Fibroblast of the conjunctiva (primary cell): Measurements from ENCODE around the gene IL15RA.
"Not testable (repeated sequence)": the region's sequence is repeated elsewhere in the genome, so short reads cannot be mapped to it uniquely, and the experiment has no call there.

Experiments used
- DNase-seq: peaks from one replicate; pipeline ENCODE4 v3.0.0-alpha.2; 2010; ENCODE audit warnings: low read depth

IL15RA gene

GRCh38 chr10:6005856-6006395 is 28.6 kb upstream of the IL15RA start:
- DNase-seq = no peak

DNA sequence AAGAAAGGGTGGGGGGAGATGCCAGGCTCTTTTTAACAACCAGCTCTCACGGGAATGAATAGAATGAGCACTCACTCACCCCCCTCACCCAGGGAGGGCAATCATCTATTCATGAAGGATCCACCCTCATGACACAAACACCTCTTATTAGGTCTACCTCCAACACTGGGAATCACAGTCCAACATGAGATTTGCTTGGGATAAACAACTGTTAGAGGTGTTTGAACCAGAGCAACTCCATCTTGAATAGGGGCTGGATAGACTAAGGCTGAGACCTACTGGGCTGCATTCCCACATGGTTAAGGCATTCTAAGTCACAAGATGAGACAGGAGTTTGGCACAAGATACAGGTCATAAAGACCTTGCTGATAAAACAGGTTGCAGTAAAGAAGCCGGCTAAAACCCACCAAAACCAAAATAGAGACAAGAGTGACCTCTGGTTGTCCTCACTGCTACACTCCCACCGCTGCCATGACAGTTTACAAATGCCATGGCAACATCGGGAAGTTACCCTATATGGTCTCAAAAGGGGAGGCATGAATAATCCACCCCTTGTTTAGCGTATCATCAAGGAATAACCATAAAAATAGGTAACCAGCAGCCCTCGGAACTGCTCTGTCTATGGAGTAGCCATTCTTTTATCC is 27.9 kb upstream of the IL15RA start:
- DNase-seq = not testable (repeated sequence)

DNA sequence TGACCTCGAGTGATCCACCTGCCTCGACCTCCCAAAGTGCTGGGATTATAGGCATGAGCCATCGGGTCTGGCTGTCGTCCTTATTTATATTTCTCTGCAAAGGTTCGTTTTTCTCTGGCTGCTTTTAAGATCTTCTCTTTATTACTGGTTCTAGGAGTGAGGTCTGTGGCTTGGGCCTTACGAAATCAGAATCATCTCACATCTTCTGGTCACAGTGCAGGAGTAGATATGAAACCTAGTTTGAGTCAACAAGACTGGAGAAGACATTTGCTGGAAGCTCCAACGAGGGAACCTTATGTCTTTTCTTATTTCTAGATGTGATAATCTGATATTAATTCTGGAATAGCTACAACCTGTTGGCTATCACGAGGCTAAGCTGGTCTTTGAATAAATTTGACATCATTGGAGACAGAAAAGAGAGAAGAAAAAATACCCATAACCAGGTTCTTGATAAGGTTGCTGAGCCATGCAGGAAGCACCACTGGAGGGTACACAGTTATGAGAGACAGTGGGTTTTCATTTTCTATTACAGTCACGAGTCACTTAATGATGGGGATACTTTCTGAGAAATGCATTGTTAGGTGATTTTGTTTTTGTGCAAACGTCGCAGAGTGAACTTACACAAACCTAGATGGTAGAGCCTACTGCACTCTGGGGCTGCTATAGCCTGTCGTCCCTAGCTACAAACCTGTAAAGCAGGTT is 25.6 kb upstream of the IL15RA start:
- DNase-seq = no peak

DNA sequence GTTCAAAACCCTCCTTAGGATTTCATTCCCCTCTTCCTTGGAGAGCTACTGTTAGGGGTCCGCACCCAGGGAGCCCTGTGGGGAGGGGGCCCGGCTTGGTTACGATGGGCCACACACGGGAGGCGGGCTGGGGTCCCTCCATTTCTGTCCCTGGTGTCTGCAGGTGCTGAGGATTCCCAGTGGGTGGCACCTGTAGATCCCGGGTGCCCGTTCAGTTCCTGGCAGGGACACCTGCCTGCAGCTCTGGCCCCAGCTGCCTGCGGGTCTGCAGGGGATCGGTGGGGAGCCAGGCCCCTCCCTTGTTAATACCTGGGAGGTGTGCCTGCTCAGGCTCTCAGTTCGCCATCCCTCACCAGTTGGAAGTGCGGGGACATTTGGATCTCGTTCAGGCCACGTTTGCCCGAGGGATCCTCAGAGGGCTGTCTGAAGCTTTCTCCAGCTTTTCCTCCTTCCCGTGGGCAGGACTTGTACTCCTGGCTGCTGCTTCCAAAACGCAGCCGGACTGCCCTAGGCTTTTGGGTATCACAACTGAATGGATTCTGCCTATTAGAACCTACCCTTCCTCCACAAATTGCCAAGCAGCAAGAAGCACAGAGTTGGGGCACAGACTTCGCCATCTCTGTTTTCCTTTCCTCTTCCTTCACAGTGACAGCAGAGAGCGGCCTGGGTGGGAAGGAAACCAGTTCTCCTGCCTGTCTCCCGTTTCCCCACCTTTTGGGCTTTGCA is 22.3 kb upstream of the IL15RA start:
- DNase-seq = no peak

- no peak for DNase-seq
Measured at GRCh38 chr10:5996696-5997095, 19.4 kb upstream of the IL15RA start.

DNA sequence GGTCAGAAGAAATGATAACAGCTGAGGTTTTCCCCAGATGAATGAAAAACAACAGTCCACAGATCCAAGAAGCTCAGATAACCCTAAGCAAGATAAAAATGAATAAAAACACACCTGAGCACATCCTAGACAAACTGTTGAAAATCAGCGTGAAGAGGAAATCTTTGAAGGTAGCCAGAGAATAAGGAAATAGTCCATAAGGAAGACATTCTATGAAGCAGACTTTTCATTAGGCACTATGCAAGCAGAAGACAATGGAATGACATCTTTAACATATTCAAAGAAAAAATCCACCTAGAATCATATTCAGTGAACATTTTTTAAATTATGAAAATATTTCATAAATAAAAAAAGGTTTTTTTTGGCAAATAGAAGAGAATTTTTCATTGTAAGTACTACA is 15.1 kb upstream of the IL15RA start:
- DNase-seq = no peak

DNA sequence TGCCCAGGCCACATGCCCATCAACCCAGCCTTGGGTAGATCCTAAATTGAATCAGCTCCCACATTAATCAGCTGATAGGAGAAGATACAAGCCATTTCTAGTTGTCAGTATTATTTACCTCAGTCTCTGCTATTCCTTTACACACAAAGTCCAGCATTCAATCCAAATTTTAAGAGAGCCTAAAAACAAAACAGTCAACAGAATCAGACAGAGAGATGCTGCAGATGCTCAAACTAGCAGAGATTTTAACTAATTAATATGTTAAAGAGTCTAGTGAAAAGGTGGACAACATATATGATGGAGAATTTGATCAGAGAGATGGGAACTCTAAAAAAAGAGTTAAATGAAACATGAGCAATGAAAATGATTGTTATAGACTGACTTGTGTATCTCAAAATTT is 14.4 kb upstream of the IL15RA start:
- DNase-seq = no peak

DNA sequence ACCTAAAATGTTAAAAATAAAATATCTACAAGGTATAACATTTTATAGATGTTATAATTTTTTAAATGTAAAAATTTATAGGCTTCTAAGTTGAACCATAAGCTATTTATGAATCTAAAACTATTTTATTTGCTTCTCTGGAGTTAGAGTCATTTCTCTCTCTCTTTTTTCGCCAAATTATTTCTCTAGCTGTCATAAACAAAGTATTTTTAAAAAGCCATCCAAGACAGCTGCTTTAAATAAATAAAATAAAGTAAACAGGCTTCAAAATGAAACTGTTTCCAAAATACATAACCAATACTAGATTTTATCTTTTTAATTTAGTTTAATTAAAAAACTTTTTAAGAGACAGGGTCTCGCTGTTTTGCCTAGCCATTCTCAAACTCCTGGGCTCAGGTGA is 12.4 kb upstream of the IL15RA start:
- no peak for DNase-seq

GRCh38 chr10:5988336-5988920 is 11.1 kb upstream of the IL15RA start:
- no peak for DNase-seq

GRCh38 chr10:5987747-5988146 is 10.4 kb upstream of the IL15RA start:
- no peak for DNase-seq

GRCh38 chr10:5985029-5985428 is 7.7 kb upstream of the IL15RA start:
- no peak for DNase-seq

- DNase-seq = no peak
Measured at GRCh38 chr10:5983774-5984173, 6.4 kb upstream of the IL15RA start.

DNA sequence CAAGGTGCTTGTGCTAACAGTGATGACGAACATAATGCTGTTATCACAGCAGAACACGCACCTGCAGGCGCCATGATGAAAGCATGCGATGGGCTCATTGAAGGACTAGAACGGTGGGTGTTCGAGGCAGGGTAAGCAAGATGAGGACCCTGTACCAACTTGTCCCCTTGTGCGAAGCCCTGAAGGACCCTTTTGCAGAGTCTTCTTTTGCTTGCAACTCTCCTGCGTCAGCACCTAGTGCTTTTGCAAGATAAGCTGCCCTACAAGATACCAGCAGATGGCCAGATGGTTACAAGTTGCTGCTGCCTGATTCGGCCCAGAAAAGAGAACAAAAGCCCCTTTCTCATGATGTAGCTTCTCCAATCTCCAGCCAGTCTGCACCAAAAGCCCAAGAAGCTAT is 4.2 kb upstream of the IL15RA start:
- no peak for DNase-seq

DNA sequence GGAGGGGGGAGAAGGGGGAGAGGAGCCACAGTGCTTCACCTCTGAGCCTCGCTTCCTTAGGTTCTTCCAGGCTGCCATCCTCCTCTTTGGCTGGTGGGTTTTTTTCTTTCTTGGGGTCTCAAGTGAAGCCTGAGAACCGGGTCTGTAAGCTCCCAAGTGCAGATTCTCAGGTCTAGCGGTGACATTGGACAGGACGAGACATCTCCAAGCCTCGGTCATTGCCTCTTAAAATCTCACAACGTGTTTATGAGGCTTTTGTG is 817 bp upstream of the IL15RA start:
- DNase-seq = no peak

- DNase-seq = no peak
Measured at GRCh38 chr10:5976512-5977470, 552 bp downstream of the IL15RA start.

DNA sequence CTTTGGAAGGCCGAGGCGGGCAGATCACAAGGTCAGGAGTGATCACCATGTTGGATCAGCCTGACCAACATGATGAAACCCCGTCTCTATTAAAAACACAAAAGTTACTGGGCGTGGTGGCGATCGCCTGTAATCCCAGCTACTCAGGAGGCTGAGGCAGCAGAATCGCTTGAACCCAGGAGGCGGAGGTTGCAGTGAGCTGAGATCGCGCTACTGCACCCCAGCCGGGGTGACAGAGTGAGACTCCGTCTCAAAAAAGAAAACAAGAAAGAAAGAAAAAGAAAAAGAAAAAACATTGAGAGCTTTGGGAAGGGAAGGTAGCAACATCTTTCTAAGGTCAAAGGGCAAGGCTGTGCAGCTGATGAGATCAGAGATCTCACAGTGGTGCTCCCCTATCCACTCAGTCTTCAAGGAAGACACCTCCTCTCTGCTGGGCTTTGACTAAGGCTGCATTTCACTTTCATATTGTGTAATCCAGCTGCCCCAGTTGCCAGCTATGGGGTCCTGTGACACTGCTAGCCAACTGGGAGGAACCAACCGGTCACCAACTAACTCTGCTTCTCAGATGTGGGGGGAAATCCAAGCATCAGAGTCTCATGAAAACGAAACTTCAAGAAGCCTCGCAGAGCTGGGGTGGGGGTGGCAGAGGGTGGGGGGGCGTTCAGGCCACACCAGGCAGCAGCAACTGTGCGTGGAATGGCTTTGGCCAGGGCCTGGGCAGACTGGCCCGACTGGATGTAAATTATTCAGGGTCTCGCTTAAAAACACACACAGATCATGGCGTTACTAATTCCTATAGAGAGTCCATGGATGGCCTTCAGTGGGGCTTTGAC is 1.5 kb downstream of the IL15RA start:
- DNase-seq = no peak

DNA sequence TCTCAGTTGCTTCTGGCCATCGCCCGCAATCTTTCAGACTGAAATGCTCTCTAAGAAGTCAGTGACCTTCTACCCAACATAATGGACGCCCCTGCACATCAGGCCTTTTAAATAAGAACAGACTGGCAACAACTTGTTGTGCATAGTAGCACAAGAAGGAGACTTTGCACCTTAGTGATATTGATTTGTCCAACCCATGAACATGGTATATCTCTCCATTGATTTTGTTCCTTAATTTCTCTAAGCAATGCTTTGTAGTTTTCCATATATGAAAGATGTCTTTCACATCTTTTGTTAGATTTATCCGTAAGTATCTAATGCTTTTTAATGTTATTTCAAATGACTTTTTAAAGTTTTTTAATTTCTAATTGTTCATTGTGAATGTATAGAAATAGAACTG is 4.3 kb downstream of the IL15RA start:
- DNase-seq = no peak

- no peak for DNase-seq
Measured at GRCh38 chr10:5971886-5972285, 5.5 kb downstream of the IL15RA start.

- no peak for DNase-seq
Measured at GRCh38 chr10:5971315-5971832, 6.0 kb downstream of the IL15RA start.

DNA sequence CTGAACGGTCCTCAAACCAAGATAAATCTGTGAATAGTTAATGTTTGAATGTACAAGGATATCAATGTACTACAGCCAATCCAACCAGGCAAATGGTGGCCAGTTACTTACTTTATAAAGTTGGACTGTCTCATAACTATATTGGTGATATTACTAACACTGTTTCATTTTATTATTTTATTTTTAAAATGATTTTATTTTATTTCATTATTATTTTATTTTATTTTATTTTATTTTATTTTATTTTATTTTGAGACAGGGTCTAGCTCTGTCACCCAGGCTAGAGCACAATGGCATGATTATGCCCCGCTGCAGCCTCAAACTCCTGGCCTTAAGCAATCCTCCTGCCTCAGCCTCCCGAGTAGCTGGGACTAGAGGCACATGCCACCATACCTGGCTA is 6.8 kb downstream of the IL15RA start:
- DNase-seq = no peak

- DNase-seq = no peak
Measured at GRCh38 chr10:5970066-5970465, 7.3 kb downstream of the IL15RA start.
